HUES48 (cell line): Measurements from ENCODE around the gene CCL3.
"Not testable (repeated sequence)": the region's sequence is repeated elsewhere in the genome, so short reads cannot be mapped to it uniquely, and the experiment has no call there.

Source experiments
- H3K27ac ChIP-seq: one replicate; pipeline ENCODE4 v1.7.0; 2013; ENCODE audit warnings: low read depth, low read length, inconsistent platforms
- H3K27me3 ChIP-seq: 2 replicates; pipeline ENCODE4 v1.6.1; 2013; ENCODE audit warnings: mild to moderate bottlenecking, low read length; ENCODE audit not compliant: control insufficient read depth, insufficient read depth
- H3K36me3 ChIP-seq: 2 replicates; pipeline ENCODE4 v1.6.1; 2013; ENCODE audit warnings: low read length; ENCODE audit not compliant: control insufficient read depth, insufficient read depth
- H3K4me1 ChIP-seq: 2 replicates; pipeline ENCODE4 v1.6.1; 2013; ENCODE audit warnings: mild to moderate bottlenecking, low read length; ENCODE audit not compliant: control insufficient read depth, insufficient read depth
- H3K4me3 ChIP-seq: 2 replicates; pipeline ENCODE4 v1.5.1; 2013; ENCODE audit warnings: mild to moderate bottlenecking, low read depth, low read length
- H3K9ac ChIP-seq: 2 replicates; pipeline ENCODE4 v1.6.1; 2013; ENCODE audit warnings: mild to moderate bottlenecking, low read depth, low read length, moderate library complexity
- H3K9me3 ChIP-seq: 2 replicates; pipeline ENCODE4 v1.6.1; 2013; ENCODE audit warnings: low read length; ENCODE audit not compliant: control insufficient read depth, insufficient read depth

Gene CCL3

GRCh38 chr17:36083691-36084090, 6.3 kb downstream of the CCL3 start:
- H3K27ac ChIP-seq, H3K36me3 ChIP-seq, H3K4me3 ChIP-seq, H3K27me3 ChIP-seq, H3K9me3 ChIP-seq, H3K9ac ChIP-seq: not testable (repeated sequence)
- peaks cover 12% of the 10 kb centered on the region; the same call in 1 of the 2 replicates for H3K4me1 ChIP-seq

GRCh38 chr17:36082482-36083120, 7.3 kb downstream of the CCL3 start:
- not testable (repeated sequence) for H3K27me3 ChIP-seq, H3K4me3 ChIP-seq, H3K27ac ChIP-seq, H3K9me3 ChIP-seq, H3K9ac ChIP-seq, H3K36me3 ChIP-seq
- peaks cover 12% of the 10 kb centered on the region; the same call in 1 of the 2 replicates for H3K4me1 ChIP-seq

- not testable (repeated sequence) for H3K9ac ChIP-seq, H3K36me3 ChIP-seq, H3K9me3 ChIP-seq, H3K27me3 ChIP-seq, H3K4me3 ChIP-seq, H3K27ac ChIP-seq
- peaks cover 12% of the 10 kb centered on the region; the same call in 1 of the 2 replicates for H3K4me1 ChIP-seq
Measured at GRCh38 chr17:36081681-36082471, 8.1 kb downstream of the CCL3 start.

DNA sequence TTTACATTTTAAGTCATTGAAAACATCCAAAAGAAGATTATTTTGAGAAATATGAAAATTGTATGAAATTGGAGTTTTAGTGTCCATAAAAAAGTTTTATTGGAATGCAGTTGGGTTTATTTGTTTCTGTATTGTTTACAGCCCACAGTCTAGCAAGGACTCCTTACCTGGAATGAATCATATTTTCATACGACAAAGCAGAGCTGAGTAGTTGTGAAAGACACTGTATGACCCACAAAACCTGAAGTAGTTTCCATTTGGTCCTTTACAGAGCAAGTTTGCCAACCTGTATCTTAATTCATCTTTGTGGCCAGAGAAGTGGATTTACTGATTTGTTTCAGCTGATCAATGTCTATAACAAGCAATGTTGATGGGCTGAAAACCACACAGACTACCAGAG, 15.6 kb downstream of the CCL3 start:
- Histone ChIP-seq H3K4me3 (no peak overlapping the region), H3K27ac (no peak overlapping the region), H3K9me3 (no peaks in the 10 kb centered on the region), H3K9ac (no peak overlapping the region), H3K4me1 (no peaks in the 10 kb centered on the region), H3K27me3 (no peaks in the 10 kb centered on the region), H3K36me3 (no peaks in the 10 kb centered on the region)

DNA sequence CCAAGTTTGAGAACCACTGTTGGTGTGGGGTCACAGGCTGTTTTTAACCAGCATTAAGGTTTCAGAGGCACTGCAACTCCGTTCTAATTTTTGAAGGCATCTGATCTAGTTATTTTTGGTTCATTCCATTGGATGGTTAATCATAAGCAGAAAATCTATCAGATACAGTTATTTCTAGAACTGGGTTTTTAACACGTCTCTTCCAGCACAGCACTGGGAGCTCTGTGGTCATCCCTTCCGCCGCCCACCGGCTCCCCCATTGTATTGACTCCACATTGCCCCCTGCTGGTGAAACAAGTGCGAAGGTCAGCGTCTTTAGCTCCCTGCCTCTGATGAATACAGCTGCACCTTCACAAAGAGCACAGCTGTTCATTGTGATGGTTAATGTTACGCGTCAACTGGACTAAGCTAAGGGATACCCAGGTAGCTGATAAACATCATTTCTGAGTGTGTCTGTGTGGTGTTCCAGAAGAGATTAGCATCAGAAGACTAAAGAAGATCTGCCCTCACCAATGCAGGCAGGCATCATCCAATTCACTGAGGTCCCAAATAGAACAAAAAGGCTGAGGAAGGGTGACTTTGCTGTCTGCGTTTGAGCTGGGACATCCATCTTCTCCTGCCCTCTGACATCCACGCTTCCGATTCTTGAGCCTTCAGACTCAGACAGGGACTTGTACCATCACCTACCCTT, 17.4 kb downstream of the CCL3 start:
- no peak overlapping the region for H3K27ac ChIP-seq
- H3K9ac ChIP-seq, result no peak overlapping the region
- no peak overlapping the region for H3K4me3 ChIP-seq
- H3K9me3 ChIP-seq, result no peaks in the 10 kb centered on the region
- H3K4me1 ChIP-seq, result no peaks in the 10 kb centered on the region
- no peaks in the 10 kb centered on the region for H3K27me3 ChIP-seq
- H3K36me3 ChIP-seq, result no peaks in the 10 kb centered on the region

DNA sequence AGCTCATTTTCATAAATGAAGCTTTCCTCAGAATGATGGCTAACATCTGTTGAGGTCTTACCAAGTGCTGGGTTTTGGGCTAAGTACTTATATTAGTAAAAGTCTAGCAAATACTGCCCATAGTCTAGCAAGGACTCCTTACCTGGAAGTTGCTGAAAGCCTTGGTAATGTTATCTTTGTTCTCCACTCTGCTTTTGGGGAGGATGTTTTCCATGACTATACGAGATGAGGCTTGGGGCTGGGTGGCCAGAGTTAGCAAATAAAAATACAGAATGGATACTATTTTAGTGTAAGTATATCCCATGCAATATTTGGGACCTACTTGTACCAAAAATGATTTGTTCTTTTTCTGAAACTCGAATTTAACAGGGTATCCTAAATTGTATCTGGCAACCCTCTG, 18.2 kb downstream of the CCL3 start:
- H3K4me3 ChIP-seq, result no peak overlapping the region
- H3K27me3 ChIP-seq, result no peaks in the 10 kb centered on the region
- H3K4me1 ChIP-seq, result no peaks in the 10 kb centered on the region
- no peak overlapping the region for H3K9ac ChIP-seq
- H3K9me3 ChIP-seq, result no peaks in the 10 kb centered on the region
- H3K36me3 ChIP-seq, result no peaks in the 10 kb centered on the region
- no peak overlapping the region for H3K27ac ChIP-seq

DNA sequence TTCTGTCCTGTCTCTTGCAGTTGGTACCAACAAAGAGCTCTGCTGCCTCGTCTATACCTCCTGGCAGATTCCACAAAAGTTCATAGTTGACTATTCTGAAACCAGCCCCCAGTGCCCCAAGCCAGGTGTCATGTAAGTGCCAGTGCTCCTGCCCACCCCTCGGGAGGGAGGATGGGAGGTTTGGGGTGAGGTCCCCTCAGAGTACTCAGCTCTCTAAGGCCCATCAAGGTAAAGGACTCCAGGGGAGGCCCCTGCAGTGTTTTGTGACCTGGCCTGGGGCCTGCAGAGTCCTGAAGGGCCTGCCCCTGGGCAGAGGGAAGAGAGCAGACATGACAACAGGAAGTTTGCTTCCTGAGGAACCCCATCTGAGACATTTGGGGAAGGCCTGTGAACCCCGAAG, 19.5 kb downstream of the CCL3 start:
- no peak overlapping the region for H3K4me3 ChIP-seq
- H3K27ac ChIP-seq, result no peak overlapping the region
- no peaks in the 10 kb centered on the region for H3K36me3 ChIP-seq
- H3K9me3 ChIP-seq, result no peaks in the 10 kb centered on the region
- H3K27me3 ChIP-seq, result no peaks in the 10 kb centered on the region
- H3K9ac ChIP-seq, result no peak overlapping the region
- no peaks in the 10 kb centered on the region for H3K4me1 ChIP-seq

DNA sequence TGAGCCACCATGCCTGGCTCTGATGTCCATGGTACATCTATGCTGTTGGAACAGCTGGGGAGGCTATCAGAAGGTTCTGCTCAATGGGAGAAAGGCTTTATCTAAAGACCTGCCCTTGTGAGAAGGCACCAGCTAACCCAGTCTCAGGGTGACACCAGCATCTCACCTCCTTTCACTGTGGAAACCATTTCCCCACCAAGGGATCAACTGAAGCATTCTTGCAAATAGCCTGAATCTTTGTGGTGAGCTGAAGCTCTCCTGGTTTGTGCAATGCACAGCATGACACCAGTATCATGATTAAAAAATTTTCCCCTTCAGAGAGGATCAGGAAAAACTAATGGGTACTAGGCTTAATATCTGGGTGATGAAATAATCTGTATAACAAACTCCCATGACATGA, 20.8 kb downstream of the CCL3 start:
- H3K27ac ChIP-seq, result no peak overlapping the region
- no peaks in the 10 kb centered on the region for H3K27me3 ChIP-seq
- H3K4me3 ChIP-seq, result no peak overlapping the region
- no peaks in the 10 kb centered on the region for H3K4me1 ChIP-seq
- no peaks in the 10 kb centered on the region for H3K36me3 ChIP-seq
- H3K9me3 ChIP-seq, result no peaks in the 10 kb centered on the region
- H3K9ac ChIP-seq, result no peak overlapping the region

DNA sequence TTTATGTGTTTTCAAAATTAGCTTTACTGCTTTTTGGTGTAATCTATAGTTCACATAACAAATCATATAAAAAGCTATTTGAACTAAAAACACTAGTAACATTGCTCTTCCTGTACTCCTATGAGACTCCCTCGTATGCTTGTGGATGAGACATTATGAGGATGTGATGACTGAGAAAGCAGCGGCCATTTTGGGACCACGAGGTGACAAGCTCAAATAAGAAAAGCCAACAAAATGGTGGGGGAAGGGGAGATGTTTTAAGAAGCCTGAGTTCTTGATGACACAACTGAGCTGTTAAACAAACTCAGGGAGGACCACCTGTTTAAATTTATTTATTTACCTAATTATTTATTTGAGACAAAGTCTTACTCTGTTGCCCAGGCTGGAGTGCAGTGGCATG, 21.4 kb downstream of the CCL3 start:
- H3K9ac ChIP-seq, result no peak overlapping the region
- no peak overlapping the region for H3K27ac ChIP-seq
- H3K4me1 ChIP-seq, result no peaks in the 10 kb centered on the region
- no peak overlapping the region for H3K4me3 ChIP-seq
- no peaks in the 10 kb centered on the region for H3K36me3 ChIP-seq
- no peaks in the 10 kb centered on the region for H3K9me3 ChIP-seq
- H3K27me3 ChIP-seq, result no peaks in the 10 kb centered on the region

- no peak overlapping the region for H3K9ac ChIP-seq
- H3K36me3 ChIP-seq, result no peaks in the 10 kb centered on the region
- H3K4me3 ChIP-seq, result no peak overlapping the region
- no peaks in the 10 kb centered on the region for H3K9me3 ChIP-seq
- H3K4me1 ChIP-seq, result no peaks in the 10 kb centered on the region
- no peaks in the 10 kb centered on the region for H3K27me3 ChIP-seq
- H3K27ac ChIP-seq, result no peak overlapping the region
Measured at GRCh38 chr17:36066365-36066985, 23.5 kb downstream of the CCL3 start.
